Measurements from ENCODE around the gene TRMO. TPM values are rescaled to one million over a fixed set of nuclear protein-coding genes. Genes with fewer than 3 reads are reported as not detected.

The TRMO gene
- total RNA-seq, 1 experiment from 2014 or later = 10.3 TPM

DNA sequence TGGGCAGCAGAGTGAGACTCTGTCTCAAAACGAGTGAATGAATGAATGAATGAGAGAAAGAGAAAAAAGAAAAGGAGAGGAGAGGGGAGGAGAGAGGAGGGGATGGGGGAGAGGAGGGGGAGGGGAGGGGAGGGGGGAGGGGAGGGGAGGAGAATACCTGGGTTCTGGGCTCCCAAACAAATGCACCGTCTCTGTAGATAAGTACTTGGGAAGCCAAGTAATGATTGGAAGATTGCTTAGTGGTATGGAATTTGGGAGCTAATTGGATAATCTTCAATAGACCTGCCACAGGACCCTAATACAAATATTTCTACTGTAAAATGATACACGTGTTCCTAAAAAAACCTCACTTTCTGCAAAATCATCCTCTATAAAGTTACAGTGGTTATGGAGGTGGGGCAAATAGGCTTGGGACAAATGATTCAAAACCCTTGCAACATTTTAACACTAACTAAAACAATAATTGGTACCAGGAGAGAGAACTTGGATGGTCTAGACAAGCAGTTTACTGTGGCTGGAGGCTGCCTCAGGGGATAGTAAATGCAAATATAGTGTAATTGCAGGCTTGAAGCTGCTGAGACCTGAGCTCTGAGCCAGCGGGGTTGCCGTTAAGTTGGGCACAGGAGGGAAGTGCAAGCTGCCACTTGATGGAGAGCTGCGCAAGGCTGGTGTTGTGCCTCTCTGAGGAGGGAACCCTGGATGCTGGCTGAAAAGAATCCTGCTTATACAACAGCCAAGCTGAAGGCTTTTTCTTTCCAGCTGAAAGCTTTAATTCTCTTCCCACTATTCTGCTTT lies 12.2 kb upstream of the TRMO start:
- POLR2A ChIA-PET = no interaction called here
- Mint-ChIP-seq H3K4me3 (ENCODE audit: unreplicated experiment) (no peak overlapping the region), H3K27ac (ENCODE audit: low read depth, unreplicated experiment) (no peak overlapping the region), H3K27me3 (ENCODE audit: insufficient read depth, unreplicated experiment) (peaks cover 68% of the 10 kb centered on the region), H3K36me3 (ENCODE audit: insufficient read depth, unreplicated experiment) (no peaks in the 10 kb centered on the region), H3K9me3 (ENCODE audit: unreplicated experiment) (no peaks in the 10 kb centered on the region), H3K4me1 (ENCODE audit: insufficient read depth, unreplicated experiment) (no peaks in the 10 kb centered on the region)
- intact Hi-C loops (cut with micrococcal nuclease) = no loop called here
- BruUV-seq (replicated peaks) = no TSS peak
- CTCF ChIA-PET = interaction anchor here (1.2 to 1.5 kb wide), 2 partner anchors 10 to 11 kb away, joined by 3 to 8 read pairs; no protein-coding TSS in a partner anchor
- no peak for DNase-seq (ENCODE audit: unreplicated experiment)
- TF ChIP-seq, protein P1, sequence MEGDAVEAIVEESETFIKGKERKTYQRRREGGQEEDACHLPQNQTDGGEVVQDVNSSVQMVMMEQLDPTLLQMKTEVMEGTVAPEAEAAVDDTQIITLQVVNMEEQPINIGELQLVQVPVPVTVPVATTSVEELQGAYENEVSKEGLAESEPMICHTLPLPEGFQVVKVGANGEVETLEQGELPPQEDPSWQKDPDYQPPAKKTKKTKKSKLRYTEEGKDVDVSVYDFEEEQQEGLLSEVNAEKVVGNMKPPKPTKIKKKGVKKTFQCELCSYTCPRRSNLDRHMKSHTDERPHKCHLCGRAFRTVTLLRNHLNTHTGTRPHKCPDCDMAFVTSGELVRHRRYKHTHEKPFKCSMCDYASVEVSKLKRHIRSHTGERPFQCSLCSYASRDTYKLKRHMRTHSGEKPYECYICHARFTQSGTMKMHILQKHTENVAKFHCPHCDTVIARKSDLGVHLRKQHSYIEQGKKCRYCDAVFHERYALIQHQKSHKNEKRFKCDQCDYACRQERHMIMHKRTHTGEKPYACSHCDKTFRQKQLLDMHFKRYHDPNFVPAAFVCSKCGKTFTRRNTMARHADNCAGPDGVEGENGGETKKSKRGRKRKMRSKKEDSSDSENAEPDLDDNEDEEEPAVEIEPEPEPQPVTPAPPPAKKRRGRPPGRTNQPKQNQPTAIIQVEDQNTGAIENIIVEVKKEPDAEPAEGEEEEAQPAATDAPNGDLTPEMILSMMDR (IDR thresholded peaks at IDR 0.05; ENCODE audit: unreplicated experiment) = no peak

DNA sequence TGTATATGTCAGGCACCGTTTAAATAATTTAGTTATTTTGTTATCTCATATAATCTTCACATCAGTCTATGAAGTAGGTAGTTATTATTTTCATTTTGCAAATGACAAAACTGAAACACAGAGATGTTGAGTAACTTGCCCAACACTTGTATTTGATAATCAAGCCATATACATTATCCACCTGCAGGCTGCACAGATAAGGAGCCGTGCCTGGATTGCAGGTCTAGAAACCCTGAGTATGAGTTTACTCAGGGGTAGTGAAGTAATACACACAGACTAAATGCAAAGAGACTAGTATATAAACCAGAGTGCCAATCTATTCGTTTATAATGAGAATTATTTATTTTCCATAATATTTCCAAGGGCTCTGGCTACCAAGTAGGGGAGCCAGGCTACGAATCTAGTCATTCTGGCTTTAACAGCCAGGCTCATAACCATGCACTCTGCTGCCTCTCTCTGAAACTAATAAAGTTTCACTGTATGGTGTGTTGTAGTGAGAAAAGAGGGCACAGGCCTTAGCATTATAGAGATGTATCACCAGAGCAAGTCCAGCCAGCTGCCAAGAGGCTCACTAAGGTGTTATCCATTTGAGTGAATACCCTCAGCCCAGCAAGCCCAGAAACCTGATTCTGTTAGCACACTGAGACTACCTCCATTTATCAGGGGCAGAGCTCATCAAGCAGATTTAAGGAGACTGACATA lies 11.1 kb upstream of the TRMO start:
- intact Hi-C loops (cut with micrococcal nuclease) = no loop called here
- ChIA-PET POLR2A (no interaction called here), CTCF (interaction anchor here (1.2 kb wide), 1 partner anchor 10 kb away, joined by 3 read pairs; no protein-coding TSS in a partner anchor)
- TF ChIP-seq, protein P1 (IDR thresholded peaks at IDR 0.05; ENCODE audit: unreplicated experiment) = no peak
- DNase-seq (ENCODE audit: unreplicated experiment) = no peak
- no peaks in the 10 kb centered on the region for H3K4me1 Mint-ChIP-seq (ENCODE audit: insufficient read depth, unreplicated experiment)
- H3K9me3 Mint-ChIP-seq (ENCODE audit: unreplicated experiment) = no peaks in the 10 kb centered on the region
- no TSS peak for BruUV-seq (replicated peaks)
- H3K27me3 Mint-ChIP-seq (ENCODE audit: insufficient read depth, unreplicated experiment) = peaks cover 78% of the 10 kb centered on the region
- no peak overlapping the region for H3K4me3 Mint-ChIP-seq (ENCODE audit: unreplicated experiment)
- no peak overlapping the region for H3K27ac Mint-ChIP-seq (ENCODE audit: low read depth, unreplicated experiment)
- H3K36me3 Mint-ChIP-seq (ENCODE audit: insufficient read depth, unreplicated experiment) = no peaks in the 10 kb centered on the region

DNA sequence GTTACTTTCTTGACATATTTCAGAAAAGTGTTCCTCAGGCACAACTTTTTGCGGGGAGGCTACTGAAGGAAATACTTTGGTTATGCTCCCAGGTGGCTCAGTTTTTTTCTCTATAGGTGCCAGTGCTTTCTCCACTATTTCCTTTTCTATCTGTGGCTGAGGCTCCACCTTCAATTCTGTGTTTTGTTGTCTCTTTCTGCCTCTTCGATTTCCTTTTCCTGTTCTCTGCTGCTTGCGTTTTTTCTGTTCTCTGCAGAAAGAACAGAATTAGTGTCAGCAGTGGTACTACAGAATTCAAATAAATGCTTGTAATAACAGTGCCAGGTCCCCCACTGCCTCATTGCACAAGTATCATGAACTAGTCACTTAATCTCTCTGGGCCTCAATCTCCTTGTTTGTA lies 8.7 kb upstream of the TRMO start:
- TF ChIP-seq, protein P1 (IDR thresholded peaks at IDR 0.05; ENCODE audit: unreplicated experiment) = no peak
- H3K4me3 Mint-ChIP-seq (ENCODE audit: unreplicated experiment) = no peak overlapping the region
- no peak for DNase-seq (ENCODE audit: unreplicated experiment)
- peaks cover 73% of the 10 kb centered on the region for H3K27me3 Mint-ChIP-seq (ENCODE audit: insufficient read depth, unreplicated experiment)
- intact Hi-C loops (cut with micrococcal nuclease) = no loop called here
- ChIA-PET CTCF (interaction anchor here (0.6 to 1.1 kb wide), 2 partner anchors 125 to 1180 kb away, joined by 3 to 4 read pairs; no protein-coding TSS in a partner anchor), POLR2A (no interaction called here)
- no TSS peak for BruUV-seq (replicated peaks)
- no peaks in the 10 kb centered on the region for H3K4me1 Mint-ChIP-seq (ENCODE audit: insufficient read depth, unreplicated experiment)
- no peaks in the 10 kb centered on the region for H3K36me3 Mint-ChIP-seq (ENCODE audit: insufficient read depth, unreplicated experiment)
- no peaks in the 10 kb centered on the region for H3K9me3 Mint-ChIP-seq (ENCODE audit: unreplicated experiment)
- H3K27ac Mint-ChIP-seq (ENCODE audit: low read depth, unreplicated experiment) = no peak overlapping the region

DNA sequence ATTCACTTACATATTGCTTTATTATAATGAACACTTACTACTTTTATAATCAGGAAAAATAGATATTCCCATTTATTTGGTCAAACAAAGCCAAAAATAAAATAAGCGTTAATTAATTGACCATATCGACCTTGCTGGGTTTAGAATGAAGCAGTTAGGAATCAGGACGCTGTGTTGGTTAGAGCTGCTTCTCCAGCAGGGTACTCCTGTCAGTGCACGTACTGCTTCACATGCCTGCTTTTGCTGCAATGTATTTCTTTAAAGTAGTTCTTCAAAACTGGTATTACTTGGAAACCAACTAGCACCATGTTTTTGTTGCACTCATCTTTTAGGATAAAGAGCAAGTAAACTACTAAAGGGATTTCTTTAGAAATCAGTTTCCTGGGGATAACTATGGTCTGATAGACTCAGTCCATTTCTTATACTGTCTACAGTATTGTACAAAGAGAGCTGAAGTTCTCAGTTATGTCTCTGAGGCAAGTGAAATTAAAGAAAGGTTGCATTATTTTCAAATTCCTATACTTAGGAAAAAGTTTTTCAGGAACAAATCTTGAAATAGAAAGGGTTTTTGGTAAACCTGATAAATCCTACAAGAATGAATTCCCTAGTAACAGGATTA lies 6.8 kb upstream of the TRMO start:
- TF ChIP-seq, protein P1 (IDR thresholded peaks at IDR 0.05; ENCODE audit: unreplicated experiment) = no peak
- H3K27ac Mint-ChIP-seq (ENCODE audit: low read depth, unreplicated experiment) = no peak overlapping the region
- ChIA-PET CTCF (no interaction called here), POLR2A (interaction anchor here (0.7 kb wide), 1 partner anchor 13 kb away, joined by 3 read pairs; no protein-coding TSS in a partner anchor)
- intact Hi-C loops (cut with micrococcal nuclease) = no loop called here
- no peak for DNase-seq (ENCODE audit: unreplicated experiment)
- H3K27me3 Mint-ChIP-seq (ENCODE audit: insufficient read depth, unreplicated experiment) = peaks cover 67% of the 10 kb centered on the region
- no peaks in the 10 kb centered on the region for H3K9me3 Mint-ChIP-seq (ENCODE audit: unreplicated experiment)
- no peaks in the 10 kb centered on the region for H3K4me1 Mint-ChIP-seq (ENCODE audit: insufficient read depth, unreplicated experiment)
- H3K36me3 Mint-ChIP-seq (ENCODE audit: insufficient read depth, unreplicated experiment) = no peaks in the 10 kb centered on the region
- BruUV-seq (replicated peaks) = no TSS peak
- no peak overlapping the region for H3K4me3 Mint-ChIP-seq (ENCODE audit: unreplicated experiment)
